Spleen (tissue), 11 donors: Measurements from ENCODE around the gene PBX1. TPM values are rescaled to one million over a fixed set of nuclear protein-coding genes. Genes with fewer than 3 reads are reported as not detected.

Experiments
- DNase-seq: peaks from one replicate; pipeline ENCODE4 v3.0.0-alpha.2; 2020
- H3K27ac ChIP-seq, 8 donors: fragments of 200-600 bp; sonication (generic) in 7 of 8; 1 replicate in 4 of 8; 2 replicates in 4 of 8; pipeline versions ENCODE4 v1.5.0 to v1.8.0; 2016 to 2021; ENCODE audit warnings: inconsistent platforms in 4 of 8, mild to moderate bottlenecking in 4 of 8, moderate library complexity in 1 of 8
- H3K27me3 ChIP-seq, 7 donors: fragments of 200-600 bp; sonication (generic) in 6 of 7; replicated peaks in 1 of 7; 1 replicate in 4 of 7; 2 replicates in 3 of 7; pipeline versions ENCODE4 v1.5.0 to v1.8.0; 2016 to 2021; ENCODE audit warnings: inconsistent platforms in 3 of 7, mild to moderate bottlenecking in 1 of 7
- H3K36me3 ChIP-seq, 6 donors: fragments of 200-600 bp; sonication (generic) in 5 of 6; 1 replicate in 4 of 6; 2 replicates in 2 of 6; pipeline versions ENCODE4 v1.5.0 to v1.8.0; 2016 to 2021; ENCODE audit warnings: inconsistent platforms in 2 of 6
- H3K4me1 ChIP-seq, 6 donors: fragments of 200-600 bp; sonication (generic) in 5 of 6; 1 replicate in 3 of 6; 2 replicates in 3 of 6; pipeline versions ENCODE4 v1.5.0 to v1.8.0; 2016 to 2021; ENCODE audit warnings: inconsistent platforms in 3 of 6
- H3K4me3 ChIP-seq, 8 donors: fragments of 200-600 bp; sonication (generic) in 7 of 8; 1 replicate in 4 of 8; 2 replicates in 4 of 8; pipeline versions ENCODE4 v1.5.0 to v1.8.0; 2016 to 2021; ENCODE audit warnings: inconsistent platforms in 4 of 8, mild to moderate bottlenecking in 4 of 8, moderate library complexity in 2 of 8
- H3K9me3 ChIP-seq, 8 donors: fragments of 200-600 bp; sonication (generic) in 7 of 8; 1 replicate in 4 of 8; 2 replicates in 4 of 8; pipeline versions ENCODE4 v1.5.0 to v1.8.0; 2016 to 2021; ENCODE audit warnings: inconsistent platforms in 4 of 8
- CTCF ChIP-seq, 11 experiments: fragments of 200-600 bp in 7 of 11; fragments of 450-650 bp in 4 of 11; sonication (generic) in 4 of 11; IDR thresholded peaks in 8 of 11; conservative IDR thresholded peaks in 3 of 11; 1 replicate in 7 of 11; 2 replicates in 4 of 11; pipeline versions ENCODE4 v1.4.0 to v1.8.0; 2016 to 2021; ENCODE audit warnings: antibody characterized with exemption in 11 of 11, inconsistent platforms in 4 of 11, mild to moderate bottlenecking in 1 of 11
- POLR2A ChIP-seq, 3 donors: fragments of 450-650 bp; IDR thresholded peaks; one replicate each; pipeline ENCODE4 v1.5.1; 2017; ENCODE audit warnings: antibody characterized with exemption in 3 of 3, mild to moderate bottlenecking in 1 of 3
- POLR2AphosphoS5 ChIP-seq, 3 donors: sonication (generic); formaldehyde crosslinking; IDR thresholded peaks; one replicate each; pipeline ENCODE4 v1.5.1; 2017; ENCODE audit warnings: antibody characterized with exemption in 3 of 3
- WGBS, 5 donors: extraction: QIAGEN DNeasy Blood & Tissue Kit in 3 of 5; methylation state at CpG; one replicate each; pipeline versions ENCODE4 v1.1.5 to v1.1.7; 2013 to 2018; 5-methylcytosine and 5-hydroxymethylcytosine counted together
- intact Hi-C: fragments of 100-400 bp; cut with DNase I; formaldehyde crosslinking; loops from one replicate; pipeline ENCODE4 v1.15.0; 2023; ENCODE audit warnings: low total_unique reads
- polyA plus RNA-seq, 3 donors: library from polyadenylated mRNA; stranded (reverse); fragments of 200-250 nt; gene quantifications; one replicate each; pipeline ENCODE4 v1.2.1, GENCODE V29; 2013
- total RNA-seq, 7 donors: library from RNA; depleted of rRNA in 3 of 7; stranded (reverse); fragments of >200 nt in 3 of 7; fragmentation: NEBNext Ultra II Directional in 4 of 7; extraction: Animal tissue kit (Norgen Biotek cat#: 25700) in 4 of 7; gene quantifications; one replicate each; pipeline versions ENCODE4 v1.1.0 to v1.2.1, GENCODE V29; 2016 to 2021
- donor health status: healthy with polysubstance abuse.
- donor health status: DM: no; HTN: no; CAD: no; lungs with moderate emphysema.
- donor health status: DM: no; HTN: no; CAD: no.
- donor health status: Bipolar disorder and iron deficiency.
- donor health status: healthy.
- donor health status: DM: no; HTN: no; CAD: no.
- donor health status: DM: yes; HTN: yes; CAD: no.

The PBX1 gene
- total and polyA plus RNA-seq, 10 donors: 3.4 to 79.5 (median 31.8) TPM

- 29 to 35% (median 30%) methylated on average over 17 of the region's 17 CpGs for WGBS, 5 donors
- intact Hi-C loops: no loop called here
- Histone ChIP-seq H3K4me3 (peak overlapping the region in 1 of 8 donors; percentile 5), H3K36me3 (no peaks in the 10 kb centered on the region), H3K9me3 (no peaks in the 10 kb centered on the region), H3K4me1 (peaks cover 0 to 19% (median 5%) of the 10 kb centered on the region in 6 donors), H3K27ac (peak overlapping the region in 6 of 8 donors; percentile 32 to 61 (median 45)), H3K27me3 (peaks cover 0 to 12% (median 0%) of the 10 kb centered on the region in 7 donors)
- DNase-seq: no peak
- TF ChIP-seq CTCF (IDR thresholded peaks at IDR 0.05 in 8 of 11, conservative IDR thresholded peaks at IDR 0.05 in 3 of 11) (no peak), POLR2A (IDR thresholded peaks at IDR 0.05) (no peak), POLR2AphosphoS5 (IDR thresholded peaks at IDR 0.05) (peak in 2 of 3 donors; percentile 46 to 67)
Observed at GRCh38 chr1:164588516-164589341, 29.7 kb downstream of the PBX1 start.

- H3K4me1 ChIP-seq: peaks cover 0 to 19% (median 5%) of the 10 kb centered on the region in 6 donors
- H3K4me3 ChIP-seq: peak overlapping the region in 1 of 8 donors; percentile 5
- TF ChIP-seq CTCF (IDR thresholded peaks at IDR 0.05 in 8 of 11, conservative IDR thresholded peaks at IDR 0.05 in 3 of 11): no peak
- no peak for TF ChIP-seq POLR2AphosphoS5 (IDR thresholded peaks at IDR 0.05)
- no peak for TF ChIP-seq POLR2A (IDR thresholded peaks at IDR 0.05)
- no peaks in the 10 kb centered on the region for H3K36me3 ChIP-seq
- WGBS, 5 donors: 45 to 56% (median 52%) methylated on average over 3 of the region's 3 CpGs
- H3K27ac ChIP-seq: peak overlapping the region in 5 of 8 donors; percentile 20 to 61 (median 33)
- intact Hi-C loops: no loop called here
- peaks cover 0 to 12% (median 0%) of the 10 kb centered on the region in 7 donors for H3K27me3 ChIP-seq
- no peak for DNase-seq
- no peaks in the 10 kb centered on the region for H3K9me3 ChIP-seq
Observed at GRCh38 chr1:164589408-164589807, 30.4 kb downstream of the PBX1 start.

- WGBS, 5 donors: 69 to 78% (median 71%) methylated on average over 9 of the region's 9 CpGs
- DNase-seq: no peak
- peaks cover 0 to 19% (median 5%) of the 10 kb centered on the region in 6 donors for H3K4me1 ChIP-seq
- intact Hi-C loops: no loop called here
- peaks cover 0 to 12% (median 0%) of the 10 kb centered on the region in 7 donors for H3K27me3 ChIP-seq
- H3K9me3 ChIP-seq: no peaks in the 10 kb centered on the region
- H3K36me3 ChIP-seq: no peaks in the 10 kb centered on the region
- no peak overlapping the region for H3K4me3 ChIP-seq
- peak overlapping the region in 1 of 8 donors; percentile 33 for H3K27ac ChIP-seq
- TF ChIP-seq POLR2AphosphoS5 (IDR thresholded peaks at IDR 0.05): no peak
- TF ChIP-seq POLR2A (IDR thresholded peaks at IDR 0.05): no peak
- TF ChIP-seq CTCF (IDR thresholded peaks at IDR 0.05 in 8 of 11, conservative IDR thresholded peaks at IDR 0.05 in 3 of 11): no peak
Observed at GRCh38 chr1:164589961-164590507, 31.1 kb downstream of the PBX1 start.

DNA sequence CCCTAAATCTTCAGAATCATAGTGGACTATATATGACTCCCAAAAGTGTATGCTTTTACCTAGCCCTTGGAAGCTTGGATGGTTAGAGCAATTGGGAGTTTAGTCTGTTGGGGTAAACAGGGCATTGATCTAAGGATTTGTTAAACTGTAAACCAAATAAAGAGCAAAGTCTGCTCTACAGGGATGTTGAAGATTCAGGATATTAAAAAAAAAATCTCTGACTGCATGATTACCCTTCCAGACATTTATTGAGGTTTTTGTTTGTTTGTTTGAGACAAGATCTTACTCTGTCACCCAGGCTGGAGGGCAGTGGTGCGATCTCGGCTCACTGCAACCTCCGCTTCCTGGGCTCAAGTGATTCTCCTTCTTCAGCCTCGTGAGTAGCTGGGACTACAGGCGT lies 31.6 kb downstream of the PBX1 start:
- Histone ChIP-seq H3K27ac (no peak overlapping the region), H3K9me3 (no peaks in the 10 kb centered on the region), H3K27me3 (peaks cover 0 to 12% (median 0%) of the 10 kb centered on the region in 7 donors), H3K36me3 (no peaks in the 10 kb centered on the region), H3K4me1 (peaks cover 0 to 19% (median 5%) of the 10 kb centered on the region in 6 donors), H3K4me3 (no peak overlapping the region)
- no peak for TF ChIP-seq CTCF (IDR thresholded peaks at IDR 0.05 in 8 of 11, conservative IDR thresholded peaks at IDR 0.05 in 3 of 11)
- TF ChIP-seq POLR2A (IDR thresholded peaks at IDR 0.05): no peak
- TF ChIP-seq POLR2AphosphoS5 (IDR thresholded peaks at IDR 0.05): no peak
- intact Hi-C loops: no loop called here
- DNase-seq: no peak
- 84 to 95% (median 89%) methylated on average over 5 of the region's 5 CpGs for WGBS, 5 donors
